Panc1 (cell line): ENCODE results near the gene PIWIL4. TPM values are rescaled to one million over a fixed set of nuclear protein-coding genes. Genes with fewer than 3 reads are reported as not detected.

Experiments
- ATAC-seq: fragments of 200-7000 bp; cut with Tn5 transposase; 2 replicates; pipeline ENCODE4 v1.9.1; 2020; ENCODE audit warnings: mild to moderate bottlenecking, moderate library complexity
- BruUV-seq: library from RNA; stranded (reverse); fragments of 400-500 nt; replicated peaks from 2 replicates; lab custom pipeline; 2021; lab: Mats Ljungman, UMichigan
- CTCF ChIA-PET: fragments of 300-600 bp; sonication (Branson Sonifier 250); formaldehyde crosslinking; loops from one replicate; lab custom pipeline; 2022; ENCODE audit warnings: antibody characterized with exemption; lab: Charles Lee
- POLR2A ChIA-PET: fragments of 300-600 bp; sonication (Branson Sonifier 250); formaldehyde crosslinking; loops from one replicate; lab custom pipeline; 2022; ENCODE audit warnings: antibody characterized with exemption; lab: Charles Lee
- DNase-seq: peaks from one replicate; pipeline ENCODE4 v3.0.0-alpha.2; 2010; ENCODE audit warnings: low read depth, low spot score
- H3K27ac ChIP-seq: 2 replicates; pipeline ENCODE4 v1.5.1; 2011; ENCODE audit warnings: mild to moderate bottlenecking, low read length, inconsistent platforms
- H3K27me3 ChIP-seq: fragments of 200-500 bp; sonication (Bioruptor generic); 2 replicates; pipeline ENCODE4 v1.6.0; 2014; ENCODE audit warnings: low read length, inconsistent platforms; ENCODE audit not compliant: control insufficient read depth, insufficient read depth
- H3K36me3 ChIP-seq: fragments of 200-500 bp; sonication (Bioruptor generic); 2 replicates; pipeline ENCODE4 v1.5.1; 2014; ENCODE audit warnings: inconsistent platforms, mild to moderate bottlenecking, low read length, moderate library complexity; ENCODE audit not compliant: control insufficient read depth, insufficient read depth
- H3K4me1 ChIP-seq: 2 replicates; pipeline ENCODE4 v1.5.1; 2011; ENCODE audit warnings: inconsistent platforms, mild to moderate bottlenecking, low read length, moderate library complexity; ENCODE audit not compliant: control insufficient read depth, insufficient read depth
- H3K4me3 ChIP-seq, 2 experiments: 2 replicates each; pipeline ENCODE4 v1.5.1; 2011 to 2012; ENCODE audit warnings: low read depth in 2 of 2, low read length in 2 of 2, mild to moderate bottlenecking in 2 of 2, inconsistent platforms in 1 of 2, moderate library complexity in 1 of 2
- H3K9me3 ChIP-seq: fragments of 200-500 bp; sonication (Bioruptor generic); 2 replicates; pipeline ENCODE4 v1.5.1; 2014; ENCODE audit warnings: low read depth, mild to moderate bottlenecking, inconsistent platforms, low read length, moderate library complexity; ENCODE audit not compliant: control insufficient read depth, insufficient read depth
- POLR2AphosphoS5 ChIP-seq: IDR thresholded peaks from 2 replicates; pipeline ENCODE4 v1.6.1; 2012; ENCODE audit warnings: mild to moderate bottlenecking, low read depth, low read length, moderate library complexity
- REST ChIP-seq, 2 experiments: IDR thresholded peaks; 2 replicates each; pipeline ENCODE4 v1.6.1; 2011 to 2012; ENCODE audit warnings: low read depth in 2 of 2, control low read depth in 1 of 2, low read length in 1 of 2, mild to moderate bottlenecking in 1 of 2, moderate library complexity in 1 of 2; ENCODE audit not compliant: insufficient read depth in 1 of 2
- SIN3A ChIP-seq: IDR thresholded peaks from 2 replicates; pipeline ENCODE4 v1.6.1; 2012; ENCODE audit warnings: low read depth, mild to moderate bottlenecking, low read length, moderate library complexity, borderline replicate concordance; ENCODE audit not compliant: insufficient read depth
- TCF7L2 ChIP-seq: IDR thresholded peaks from 2 replicates; pipeline ENCODE4 v1.6.1; 2011; ENCODE audit warnings: mild to moderate bottlenecking, low read depth, low read length, inconsistent platforms
- in situ Hi-C: cut with HindIII; loops from 2 replicates; pipeline ENCODE4 v1.10.0; 2016; ENCODE audit warnings: low sequenced_read_pairs, low pct_unique_long_range_greater_than_20kb
- intact Hi-C: fragments of 100-400 bp; cut with micrococcal nuclease; formaldehyde crosslinking; loops from one replicate; pipeline ENCODE4 v1.10.0; 2022; ENCODE audit not compliant: unreplicated experiment
- total RNA-seq: library from RNA; stranded (reverse); gene quantifications from one replicate; pipeline ENCODE4 v1.2.1, GENCODE V29; 2021; ENCODE audit not compliant: unreplicated experiment
- TF ChIP-seq, protein P1 (sequence below): fragments of 450-650 bp; IDR thresholded peaks from 2 replicates; pipeline ENCODE4 v1.5.1; 2017; ENCODE audit warnings: mild to moderate bottlenecking

The PIWIL4 gene
- total RNA-seq, 1 experiment from 2014 or later: 2.1 TPM

- ChIA-PET POLR2A (no interaction called here), CTCF (no interaction called here)
- Histone ChIP-seq H3K4me1 (no peaks in the 10 kb centered on the region), H3K27me3 (no peaks in the 10 kb centered on the region), H3K4me3 (no peak overlapping the region), H3K27ac (no peak overlapping the region), H3K36me3 (no peaks in the 10 kb centered on the region), H3K9me3 (no peaks in the 10 kb centered on the region)
- DNase-seq (no peak), ATAC-seq (no peak)
- no TSS peak for BruUV-seq
- in situ Hi-C loops: no loop called here
- intact Hi-C loops: no loop called here
- TF ChIP-seq SIN3A (no peak), POLR2AphosphoS5 (no peak), REST (IDR thresholded peaks at IDR 0.05; ENCODE audit: insufficient read depth in 1 of 2, low read depth in 2 of 2, low read length in 1 of 2) (no peak), TCF7L2 (no peak)
- TF ChIP-seq, protein P1, sequence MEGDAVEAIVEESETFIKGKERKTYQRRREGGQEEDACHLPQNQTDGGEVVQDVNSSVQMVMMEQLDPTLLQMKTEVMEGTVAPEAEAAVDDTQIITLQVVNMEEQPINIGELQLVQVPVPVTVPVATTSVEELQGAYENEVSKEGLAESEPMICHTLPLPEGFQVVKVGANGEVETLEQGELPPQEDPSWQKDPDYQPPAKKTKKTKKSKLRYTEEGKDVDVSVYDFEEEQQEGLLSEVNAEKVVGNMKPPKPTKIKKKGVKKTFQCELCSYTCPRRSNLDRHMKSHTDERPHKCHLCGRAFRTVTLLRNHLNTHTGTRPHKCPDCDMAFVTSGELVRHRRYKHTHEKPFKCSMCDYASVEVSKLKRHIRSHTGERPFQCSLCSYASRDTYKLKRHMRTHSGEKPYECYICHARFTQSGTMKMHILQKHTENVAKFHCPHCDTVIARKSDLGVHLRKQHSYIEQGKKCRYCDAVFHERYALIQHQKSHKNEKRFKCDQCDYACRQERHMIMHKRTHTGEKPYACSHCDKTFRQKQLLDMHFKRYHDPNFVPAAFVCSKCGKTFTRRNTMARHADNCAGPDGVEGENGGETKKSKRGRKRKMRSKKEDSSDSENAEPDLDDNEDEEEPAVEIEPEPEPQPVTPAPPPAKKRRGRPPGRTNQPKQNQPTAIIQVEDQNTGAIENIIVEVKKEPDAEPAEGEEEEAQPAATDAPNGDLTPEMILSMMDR: no peak
Observed at GRCh38 chr11:94650756-94651155, 83.6 kb downstream of the PIWIL4 start.

GRCh38 chr11:94652735-94653284 is 85.6 kb downstream of the PIWIL4 start:
- no peaks in the 10 kb centered on the region for H3K4me1 ChIP-seq
- H3K27ac ChIP-seq: no peak overlapping the region
- POLR2A ChIA-PET: no interaction called here
- no peak for ATAC-seq
- no TSS peak for BruUV-seq
- H3K4me3 ChIP-seq: no peak overlapping the region
- H3K27me3 ChIP-seq: no peaks in the 10 kb centered on the region
- TF ChIP-seq POLR2AphosphoS5: no peak
- no peak for TF ChIP-seq TCF7L2
- TF ChIP-seq SIN3A: no peak
- no peak for TF ChIP-seq REST (IDR thresholded peaks at IDR 0.05; ENCODE audit: insufficient read depth in 1 of 2, low read depth in 2 of 2, low read length in 1 of 2)
- TF ChIP-seq, protein P1: no peak
- in situ Hi-C loops: no loop called here
- H3K36me3 ChIP-seq: no peaks in the 10 kb centered on the region
- no peaks in the 10 kb centered on the region for H3K9me3 ChIP-seq
- CTCF ChIA-PET: no interaction called here
- no peak for DNase-seq
- intact Hi-C loops: no loop called here
